Pancreas (tissue), 10 donors: ENCODE measurements around the gene IL20RB. TPM values are rescaled to one million over a fixed set of nuclear protein-coding genes. Genes with fewer than 3 reads are reported as not detected.
A peak's percentile ranks its signal among the peaks of the same experiment; 100 is the strongest.
"Not testable (repeated sequence)": the region's sequence is repeated elsewhere in the genome, so short reads cannot be mapped to it uniquely, and the experiment has no call there.

Experiments used
- ATAC-seq, 4 donors: fragments of 200-7000 bp; cut with Tn5 transposase; one replicate each; pipeline versions ENCODE4 v1.8.0 to v1.9.1; 2020; ENCODE audit warnings: mild to moderate bottlenecking in 4 of 4, moderate library complexity in 4 of 4
- DNase-seq, 6 donors: peaks; one replicate each; pipeline ENCODE4 v3.0.0-alpha.2; 2020
- FAIRE-seq: peaks from 2 replicates; lab custom pipeline; 2012; peaks lifted over from hg19 to GRCh38; lab: Jason Lieb, UNC
- H3K27ac ChIP-seq, 4 donors: fragments of 200-600 bp; sonication (generic); 1 replicate in 3 of 4; 2 replicates in 1 of 4; pipeline versions ENCODE4 v1.5.0 to v1.8.0; 2020
- H3K27me3 ChIP-seq, 4 donors: fragments of 200-600 bp; one replicate each; pipeline ENCODE4 v1.8.0; 2021
- H3K36me3 ChIP-seq, 3 donors: fragments of 200-600 bp; sonication (generic) in 1 of 3; one replicate each; pipeline versions ENCODE4 v1.5.0 to v1.8.0; 2020 to 2021
- H3K4me1 ChIP-seq, 3 donors: fragments of 200-600 bp; one replicate each; pipeline ENCODE4 v1.8.0; 2021
- H3K4me3 ChIP-seq, 4 donors: fragments of 200-600 bp; sonication (generic) in 2 of 4; one replicate each; pipeline versions ENCODE4 v1.5.0 to v1.8.0; 2020 to 2021
- H3K9me3 ChIP-seq, 4 donors: fragments of 200-600 bp; one replicate each; pipeline ENCODE4 v1.8.0; 2021
- WGBS, 2 donors: extraction: QIAGEN DNeasy Blood & Tissue Kit; methylation state at CpG; one replicate each; pipeline ENCODE4 v1.1.7; 2013; 5-methylcytosine and 5-hydroxymethylcytosine counted together
- intact Hi-C, 3 donors: fragments of 100-400 bp; cut with DNase I; formaldehyde crosslinking; loops; one replicate each; pipeline versions ENCODE4 v1.11.1 to v1.14.2; 2022
- polyA plus RNA-seq, 2 donors: library from polyadenylated mRNA; stranded (reverse); fragments of 200-250 nt; gene quantifications; one replicate each; pipeline ENCODE4 v1.2.3, GENCODE V29; 2013
- total RNA-seq, 6 donors: library from RNA; stranded (reverse); fragmentation: NEBNext Ultra II Directional in 4 of 6; extraction: Animal tissue kit (Norgen Biotek cat#: 25700) in 4 of 6; gene quantifications; one replicate each; pipeline versions ENCODE4 v1.2.1 to v1.2.4, GENCODE V29; 2021 to 2023
- TF ChIP-seq, protein P1 (sequence below), 4 donors: fragments of 200-600 bp; sonication (generic) in 3 of 4; IDR thresholded peaks; one replicate each; pipeline versions ENCODE4 v1.5.0 to v1.8.0; 2021; ENCODE audit warnings: antibody characterized with exemption in 4 of 4
- donor health status: healthy with polysubstance abuse.
- donor health status: DM: no; HTN: no; CAD: no; lungs with moderate emphysema.
- donor health status: DM: no; HTN: no; CAD: no.
- donor health status: control.
- donor health status: control.
- donor health status: Bipolar disorder and iron deficiency.
- donor health status: DM: yes; HTN: yes; CAD: no.
- donor health status: DM: no; HTN: no; CAD: no.
- donor health status: DM: no; HTN: no; CAD: no.
- donor health status: DM: yes; HTN: yes; CAD: no.

Gene IL20RB
- total and polyA plus RNA-seq, 8 donors: 0.28 to 1.3 (median 0.39) TPM

- intact Hi-C loops: no loop called here
- ATAC-seq (peak; percentile 98 to 99 (median 98)), DNase-seq (peak; percentile 82 to 93 (median 90)), FAIRE-seq (peak; percentile 49)
- 21 to 23% methylated on average over 8 of the region's 8 CpGs for WGBS, 2 donors
- H3K4me1 ChIP-seq: peaks cover 9 to 15% (median 14%) of the 10 kb centered on the region in 3 donors
- no peaks in the 10 kb centered on the region for H3K27me3 ChIP-seq
- H3K27ac ChIP-seq: peak overlapping the region; percentile 29 to 94 (median 78)
- H3K36me3 ChIP-seq: no peaks in the 10 kb centered on the region
- no peaks in the 10 kb centered on the region for H3K9me3 ChIP-seq
- TF ChIP-seq, protein P1, sequence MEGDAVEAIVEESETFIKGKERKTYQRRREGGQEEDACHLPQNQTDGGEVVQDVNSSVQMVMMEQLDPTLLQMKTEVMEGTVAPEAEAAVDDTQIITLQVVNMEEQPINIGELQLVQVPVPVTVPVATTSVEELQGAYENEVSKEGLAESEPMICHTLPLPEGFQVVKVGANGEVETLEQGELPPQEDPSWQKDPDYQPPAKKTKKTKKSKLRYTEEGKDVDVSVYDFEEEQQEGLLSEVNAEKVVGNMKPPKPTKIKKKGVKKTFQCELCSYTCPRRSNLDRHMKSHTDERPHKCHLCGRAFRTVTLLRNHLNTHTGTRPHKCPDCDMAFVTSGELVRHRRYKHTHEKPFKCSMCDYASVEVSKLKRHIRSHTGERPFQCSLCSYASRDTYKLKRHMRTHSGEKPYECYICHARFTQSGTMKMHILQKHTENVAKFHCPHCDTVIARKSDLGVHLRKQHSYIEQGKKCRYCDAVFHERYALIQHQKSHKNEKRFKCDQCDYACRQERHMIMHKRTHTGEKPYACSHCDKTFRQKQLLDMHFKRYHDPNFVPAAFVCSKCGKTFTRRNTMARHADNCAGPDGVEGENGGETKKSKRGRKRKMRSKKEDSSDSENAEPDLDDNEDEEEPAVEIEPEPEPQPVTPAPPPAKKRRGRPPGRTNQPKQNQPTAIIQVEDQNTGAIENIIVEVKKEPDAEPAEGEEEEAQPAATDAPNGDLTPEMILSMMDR (IDR thresholded peaks at IDR 0.05): no peak
- H3K4me3 ChIP-seq: no peak overlapping the region
Observed at GRCh38 chr3:136994772-136995516, 37.2 kb downstream of the IL20RB start.

- no peak overlapping the region for H3K4me3 ChIP-seq
- H3K4me1 ChIP-seq: peaks cover 9 to 15% (median 14%) of the 10 kb centered on the region in 3 donors
- H3K27me3 ChIP-seq: no peaks in the 10 kb centered on the region
- WGBS, 2 donors: 93 to 97% methylated on average over 1 of the region's 1 CpG
- ATAC-seq (peak in 2 of 4 donors; percentile 4 to 22), FAIRE-seq (no peak), DNase-seq (no peak)
- H3K9me3 ChIP-seq: no peaks in the 10 kb centered on the region
- TF ChIP-seq, protein P1 (IDR thresholded peaks at IDR 0.05): no peak
- intact Hi-C loops: no loop called here
- H3K27ac ChIP-seq: peak overlapping the region in 3 of 4 donors; percentile 29 to 94 (median 88)
- H3K36me3 ChIP-seq: no peaks in the 10 kb centered on the region
Observed at GRCh38 chr3:136995652-136996051, 37.9 kb downstream of the IL20RB start.

DNA sequence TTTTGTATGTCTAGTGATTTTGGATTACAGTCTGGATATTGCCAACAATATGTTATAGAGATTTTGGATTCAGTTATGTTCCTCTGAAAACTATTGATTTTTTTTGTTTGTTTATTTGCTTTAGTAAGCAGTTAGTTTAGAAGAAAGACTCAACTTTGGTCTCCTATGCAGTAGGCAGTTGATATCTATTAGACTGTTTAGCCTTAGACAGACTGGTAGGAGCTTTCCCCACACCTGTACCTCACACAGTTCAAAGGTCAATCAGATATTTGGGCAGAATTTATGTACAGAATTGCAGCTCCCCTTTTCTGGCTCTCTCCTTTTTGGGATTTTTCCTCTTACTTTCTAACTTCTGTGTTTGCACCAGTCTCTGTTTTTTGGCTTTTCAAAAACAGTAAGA is 42.3 kb downstream of the IL20RB start:
- intact Hi-C loops: no loop called here
- no peaks in the 10 kb centered on the region for H3K36me3 ChIP-seq

DNA sequence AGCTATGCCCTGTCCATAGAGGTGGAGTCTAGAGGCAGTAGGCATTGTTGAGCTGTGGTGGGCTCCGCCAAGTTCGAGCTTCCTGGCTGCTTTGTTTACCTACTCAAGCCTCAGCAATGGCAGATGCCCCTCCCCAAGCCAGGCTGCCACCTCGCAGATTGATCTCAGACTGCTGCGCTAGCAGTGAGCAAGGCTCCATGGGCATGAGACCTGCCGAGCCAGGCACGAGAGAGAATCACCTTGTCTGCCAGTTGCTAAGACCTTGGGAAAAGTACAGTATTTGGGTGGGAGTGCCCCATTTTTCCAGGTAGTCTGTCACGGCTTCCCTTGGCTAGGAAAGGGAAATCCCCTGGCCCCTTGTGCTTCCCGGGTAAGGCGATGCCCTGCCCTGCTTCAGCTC is 49.6 kb downstream of the IL20RB start:
- H3K9me3 ChIP-seq, H3K4me1 ChIP-seq, H3K27me3 ChIP-seq, ATAC-seq, FAIRE-seq, intact Hi-C loops, H3K27ac ChIP-seq, H3K4me3 ChIP-seq, H3K36me3 ChIP-seq, DNase-seq: not testable (repeated sequence)
- 82 to 86% methylated on average over 9 of the region's 9 CpGs for WGBS, 2 donors

More for the DNA sequence above, 42.3 kb downstream of the IL20RB start:
- Histone ChIP-seq H3K27me3 (no peaks in the 10 kb centered on the region), H3K27ac (no peak overlapping the region), H3K4me3 (no peak overlapping the region), H3K9me3 (no peaks in the 10 kb centered on the region), H3K4me1 (peaks cover 4 to 7% (median 6%) of the 10 kb centered on the region in 3 donors)
- no peak for FAIRE-seq
- TF ChIP-seq, protein P1 (IDR thresholded peaks at IDR 0.05): no peak
- DNase-seq: no peak
- ATAC-seq: peak in 1 of 4 donors; percentile 66

- intact Hi-C loops: no loop called here
- no peaks in the 10 kb centered on the region for H3K27me3 ChIP-seq
- H3K9me3 ChIP-seq: no peaks in the 10 kb centered on the region
- no peak for FAIRE-seq
- no peak for DNase-seq
- no peak for ATAC-seq
- no peak overlapping the region for H3K27ac ChIP-seq
- no peaks in the 10 kb centered on the region for H3K36me3 ChIP-seq
- no peak overlapping the region for H3K4me3 ChIP-seq
- TF ChIP-seq, protein P1 (IDR thresholded peaks at IDR 0.05): no peak
- WGBS, 2 donors: 60% methylated on average over 3 of the region's 3 CpGs
- H3K4me1 ChIP-seq: no peaks in the 10 kb centered on the region
Observed at GRCh38 chr3:137008131-137008530, 50.3 kb downstream of the IL20RB start.
